Gastroesophageal sphincter (tissue), 3 donors: ENCODE results near the gene NUP210.

ENCODE experiments used
- CTCF ChIP-seq, 4 experiments: fragments of 200-600 bp in 2 of 4; fragments of 450-650 bp in 2 of 4; sonication (generic) in 1 of 4; IDR thresholded peaks; one replicate each; pipeline ENCODE4 v1.5.1; 2017 to 2019; ENCODE audit warnings: antibody characterized with exemption in 4 of 4, mild to moderate bottlenecking in 2 of 4, moderate library complexity in 2 of 4
- EP300 ChIP-seq: sonication (generic); formaldehyde crosslinking; IDR thresholded peaks from one replicate; pipeline ENCODE4 v1.6.1; 2017; ENCODE audit warnings: antibody characterized with exemption, mild to moderate bottlenecking
- POLR2A ChIP-seq, 2 donors: fragments of 450-650 bp; IDR thresholded peaks; one replicate each; pipeline ENCODE4 v1.6.1; 2017; ENCODE audit warnings: antibody characterized with exemption in 2 of 2, mild to moderate bottlenecking in 2 of 2, moderate library complexity in 1 of 2

GRCh38 chr3:13344663-13345062 lies 75.5 kb downstream of the NUP210 start:
- no peak for TF ChIP-seq CTCF (IDR thresholded peaks at IDR 0.05)
- TF ChIP-seq POLR2A (IDR thresholded peaks at IDR 0.05): no peak
- no peak for TF ChIP-seq EP300
